Pancreas (tissue), 10 donors: Measurements from ENCODE around the gene DOCK1. TPM values are rescaled to one million over a fixed set of nuclear protein-coding genes. Genes with fewer than 3 reads are reported as not detected.
A peak's percentile ranks its signal among the peaks of the same experiment; 100 is the strongest.

Source experiments
- ATAC-seq, 4 donors: fragments of 200-7000 bp; cut with Tn5 transposase; one replicate each; pipeline versions ENCODE4 v1.8.0 to v1.9.1; 2020; ENCODE audit warnings: mild to moderate bottlenecking in 4 of 4, moderate library complexity in 4 of 4
- DNase-seq, 6 donors: peaks; one replicate each; pipeline ENCODE4 v3.0.0-alpha.2; 2020
- FAIRE-seq: peaks from 2 replicates; lab custom pipeline; 2012; peaks lifted over from hg19 to GRCh38; lab: Jason Lieb, UNC
- H3K27ac ChIP-seq, 4 donors: fragments of 200-600 bp; sonication (generic); 1 replicate in 3 of 4; 2 replicates in 1 of 4; pipeline versions ENCODE4 v1.5.0 to v1.8.0; 2020
- H3K27me3 ChIP-seq, 4 donors: fragments of 200-600 bp; one replicate each; pipeline ENCODE4 v1.8.0; 2021
- H3K36me3 ChIP-seq, 3 donors: fragments of 200-600 bp; sonication (generic) in 1 of 3; one replicate each; pipeline versions ENCODE4 v1.5.0 to v1.8.0; 2020 to 2021
- H3K4me1 ChIP-seq, 3 donors: fragments of 200-600 bp; one replicate each; pipeline ENCODE4 v1.8.0; 2021
- H3K4me3 ChIP-seq, 4 donors: fragments of 200-600 bp; sonication (generic) in 2 of 4; one replicate each; pipeline versions ENCODE4 v1.5.0 to v1.8.0; 2020 to 2021
- H3K9me3 ChIP-seq, 4 donors: fragments of 200-600 bp; one replicate each; pipeline ENCODE4 v1.8.0; 2021
- CTCF ChIP-seq, 4 donors: fragments of 200-600 bp; sonication (generic) in 3 of 4; IDR thresholded peaks; one replicate each; pipeline versions ENCODE4 v1.5.0 to v1.8.0; 2021; ENCODE audit warnings: antibody characterized with exemption in 4 of 4
- WGBS, 2 donors: extraction: QIAGEN DNeasy Blood & Tissue Kit; methylation state at CpG; one replicate each; pipeline ENCODE4 v1.1.7; 2013; 5-methylcytosine and 5-hydroxymethylcytosine counted together
- intact Hi-C, 3 donors: fragments of 100-400 bp; cut with DNase I; formaldehyde crosslinking; loops; one replicate each; pipeline versions ENCODE4 v1.11.1 to v1.14.2; 2022
- polyA plus RNA-seq, 2 donors: library from polyadenylated mRNA; stranded (reverse); fragments of 200-250 nt; gene quantifications; one replicate each; pipeline ENCODE4 v1.2.3, GENCODE V29; 2013
- total RNA-seq, 6 donors: library from RNA; stranded (reverse); fragmentation: NEBNext Ultra II Directional in 4 of 6; extraction: Animal tissue kit (Norgen Biotek cat#: 25700) in 4 of 6; gene quantifications; one replicate each; pipeline versions ENCODE4 v1.2.1 to v1.2.4, GENCODE V29; 2021 to 2023
- donor health status: healthy with polysubstance abuse.
- donor health status: DM: no; HTN: no; CAD: no; lungs with moderate emphysema.
- donor health status: DM: no; HTN: no; CAD: no.
- donor health status: control.
- donor health status: control.
- donor health status: Bipolar disorder and iron deficiency.
- donor health status: DM: yes; HTN: yes; CAD: no.
- donor health status: DM: no; HTN: no; CAD: no.
- donor health status: DM: no; HTN: no; CAD: no.
- donor health status: DM: yes; HTN: yes; CAD: no.

DOCK1 gene
- total and polyA plus RNA-seq, 8 donors: 12.1 to 38.6 (median 24.2) TPM

DNA sequence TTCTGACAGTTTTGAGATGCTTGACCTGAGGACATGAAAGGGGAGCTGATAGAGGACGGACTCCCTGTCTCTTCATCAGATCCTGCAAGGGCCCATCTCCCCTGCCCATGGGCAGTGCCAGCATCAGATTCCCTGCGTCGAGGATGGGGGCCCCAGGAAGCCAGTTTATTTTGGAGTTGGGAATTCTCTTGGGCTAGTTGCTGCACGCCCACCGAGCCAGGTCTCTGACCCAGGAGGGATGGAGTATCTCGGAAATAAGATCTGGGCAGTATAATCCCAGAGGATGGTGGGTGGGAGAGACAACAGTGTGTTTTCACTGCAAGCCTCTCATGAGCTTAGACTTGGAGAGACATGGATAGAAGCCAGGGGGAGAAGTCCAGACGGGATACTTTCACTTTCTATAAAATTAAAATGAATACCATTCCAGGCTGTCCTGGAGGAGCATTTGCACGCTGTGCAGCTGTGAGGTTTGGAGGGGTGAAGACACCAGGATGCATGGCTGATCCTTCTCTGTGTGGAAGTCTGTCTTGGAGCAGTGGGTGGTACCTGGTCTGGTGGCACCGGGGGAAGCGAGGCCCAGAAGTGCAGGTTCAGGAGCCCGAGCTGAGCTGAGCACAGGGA is 25.8 kb downstream of the DOCK1 start:
- Histone ChIP-seq H3K27me3 (no peaks in the 10 kb centered on the region), H3K4me3 (no peak overlapping the region), H3K36me3 (no peaks in the 10 kb centered on the region), H3K9me3 (no peaks in the 10 kb centered on the region), H3K27ac (no peak overlapping the region), H3K4me1 (peaks cover 0 to 4% (median 0%) of the 10 kb centered on the region in 3 donors)
- DNase-seq: no peak
- ATAC-seq: peak in 3 of 4 donors; percentile 8 to 46 (median 42)
- no peak for FAIRE-seq
- WGBS, 2 donors: 87 to 88% methylated on average over 11 of the region's 11 CpGs
- intact Hi-C loops: loop anchor here in 1 of 3 donors (10.0 kb wide), 1 partner anchor 816 kb away; no protein-coding TSS in a partner anchor
- TF ChIP-seq CTCF (IDR thresholded peaks at IDR 0.05): no peak

DNA sequence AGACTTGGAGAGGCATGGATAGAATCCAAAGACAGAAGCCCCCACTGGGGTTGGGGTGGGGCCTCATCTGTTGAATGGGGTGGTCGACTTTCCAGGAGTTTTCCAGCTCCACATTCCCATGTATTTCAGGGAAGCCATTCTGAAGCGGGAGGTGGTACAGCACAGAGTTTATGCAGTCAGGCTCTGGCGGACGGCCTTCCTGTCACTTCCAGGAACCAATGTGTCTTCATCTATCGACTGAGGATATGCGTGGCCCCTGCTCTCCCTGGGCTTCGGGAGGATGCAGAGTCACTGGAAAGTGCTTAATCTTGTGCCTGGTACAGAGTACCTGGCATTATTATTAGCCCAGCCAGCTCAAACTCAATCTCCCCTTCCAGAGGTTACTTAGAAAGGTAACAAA is 26.3 kb downstream of the DOCK1 start:
- intact Hi-C loops: loop anchor here in 1 of 3 donors (10.0 kb wide), 1 partner anchor 817 kb away; no protein-coding TSS in a partner anchor
- 83 to 87% methylated on average over 7 of the region's 7 CpGs for WGBS, 2 donors
- H3K9me3 ChIP-seq: no peaks in the 10 kb centered on the region
- FAIRE-seq (no peak), ATAC-seq (no peak), DNase-seq (no peak)
- no peak for TF ChIP-seq CTCF (IDR thresholded peaks at IDR 0.05)
- peaks cover 0 to 4% (median 0%) of the 10 kb centered on the region in 3 donors for H3K4me1 ChIP-seq
- no peaks in the 10 kb centered on the region for H3K36me3 ChIP-seq
- H3K27me3 ChIP-seq: no peaks in the 10 kb centered on the region
- no peak overlapping the region for H3K27ac ChIP-seq
- no peak overlapping the region for H3K4me3 ChIP-seq

DNA sequence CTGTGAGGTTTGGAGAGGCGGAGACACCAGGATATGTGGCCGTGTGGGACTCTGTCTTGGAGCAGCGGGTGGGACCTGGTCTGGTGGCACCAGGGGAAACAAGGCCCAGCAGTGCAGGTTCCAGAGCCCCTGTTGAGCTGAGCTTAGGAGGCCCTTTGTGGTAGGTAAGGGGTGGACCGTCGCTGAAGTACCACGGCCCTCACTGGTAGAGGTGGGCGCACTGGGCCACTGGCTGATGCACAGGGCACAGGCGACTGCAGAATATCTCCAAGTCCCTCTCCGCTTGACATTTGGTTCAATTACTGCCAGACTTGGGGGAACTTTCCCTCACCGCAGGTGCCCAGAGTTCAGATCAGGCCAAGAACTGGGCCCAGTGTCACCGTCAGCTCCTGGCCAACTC is 27.3 kb downstream of the DOCK1 start:
- H3K36me3 ChIP-seq: no peaks in the 10 kb centered on the region
- DNase-seq (no peak), FAIRE-seq (no peak), ATAC-seq (no peak)
- H3K4me1 ChIP-seq: peaks cover 0 to 4% (median 0%) of the 10 kb centered on the region in 3 donors
- 94 to 98% methylated on average over 11 of the region's 11 CpGs for WGBS, 2 donors
- H3K9me3 ChIP-seq: no peaks in the 10 kb centered on the region
- H3K27ac ChIP-seq: no peak overlapping the region
- intact Hi-C loops: loop anchor here in 1 of 3 donors (10.0 kb wide), 1 partner anchor 818 kb away; no protein-coding TSS in a partner anchor
- H3K4me3 ChIP-seq: no peak overlapping the region
- no peak for TF ChIP-seq CTCF (IDR thresholded peaks at IDR 0.05)
- no peaks in the 10 kb centered on the region for H3K27me3 ChIP-seq

DNA sequence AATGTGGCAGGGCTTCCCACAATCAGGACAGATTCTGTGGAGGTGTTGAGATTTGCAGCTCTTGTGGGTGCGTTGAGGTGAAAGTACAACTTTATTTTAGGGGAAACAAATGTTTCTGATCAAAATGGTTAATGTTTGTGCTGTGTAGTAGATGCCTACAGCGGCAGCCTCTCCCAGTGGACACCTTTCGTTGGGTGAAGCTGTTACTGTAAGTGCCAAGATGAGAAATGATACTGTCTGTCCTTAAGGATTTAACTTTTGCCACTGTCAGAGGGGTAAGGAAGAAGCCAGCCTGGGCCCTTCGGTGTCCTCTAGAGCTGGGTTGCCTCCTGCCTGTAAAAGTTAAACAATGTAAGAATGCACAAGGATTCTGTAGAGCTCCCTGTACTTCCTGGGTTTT is 27.9 kb downstream of the DOCK1 start:
- 76 to 77% methylated on average over 4 of the region's 4 CpGs for WGBS, 2 donors
- FAIRE-seq: no peak
- Histone ChIP-seq H3K27ac (no peak overlapping the region), H3K4me1 (peaks cover 0 to 4% (median 0%) of the 10 kb centered on the region in 3 donors), H3K9me3 (no peaks in the 10 kb centered on the region), H3K36me3 (no peaks in the 10 kb centered on the region), H3K4me3 (no peak overlapping the region), H3K27me3 (no peaks in the 10 kb centered on the region)
- intact Hi-C loops: loop anchor here in 1 of 3 donors (10.0 kb wide), 1 partner anchor 818 kb away; no protein-coding TSS in a partner anchor
- TF ChIP-seq CTCF (IDR thresholded peaks at IDR 0.05): no peak
- ATAC-seq: no peak
- no peak for DNase-seq
